ENCODE results near the gene PLAGL2. TPM values are rescaled to one million over a fixed set of nuclear protein-coding genes. Genes with fewer than 3 reads are reported as not detected.

The PLAGL2 gene
- total and polyA plus RNA-seq, 2 experiments from 2014 or later, result 13.2 to 28.2 TPM

DNA sequence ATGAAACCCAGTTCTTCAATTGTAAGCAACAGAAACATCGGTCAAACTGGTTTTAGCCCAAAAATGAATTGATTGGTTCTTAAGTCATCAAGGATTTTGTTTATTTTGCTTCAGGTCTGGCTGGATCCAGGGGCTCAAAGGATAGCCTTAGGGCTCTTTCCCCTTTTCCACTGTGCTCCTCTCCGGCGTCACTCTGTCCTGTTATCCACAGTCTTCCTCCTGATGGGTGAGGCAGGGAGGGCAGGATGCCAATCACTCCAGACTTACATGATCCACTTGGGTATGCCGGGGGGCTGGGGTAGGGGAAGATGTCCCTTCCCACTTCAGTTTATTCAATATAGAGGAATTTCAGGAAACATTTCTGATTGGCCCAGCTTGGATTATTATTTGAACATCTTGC lies 40.0 kb downstream of the PLAGL2 start:
- no peaks in the 10 kb centered on the region for H3K27me3 ChIP-seq (ENCODE audit: insufficient read depth)
- no peak for TF ChIP-seq EZH2phosphoT487 (IDR thresholded peaks at IDR 0.05; ENCODE audit: unreplicated experiment)
- no peak for TF ChIP-seq STAT1 (IDR thresholded peaks at IDR 0.05; ENCODE audit: unreplicated experiment)
- TF ChIP-seq POLR2AphosphoS5 (IDR thresholded peaks at IDR 0.05; ENCODE audit: low read depth), result no peak
- TF ChIP-seq, protein P1, sequence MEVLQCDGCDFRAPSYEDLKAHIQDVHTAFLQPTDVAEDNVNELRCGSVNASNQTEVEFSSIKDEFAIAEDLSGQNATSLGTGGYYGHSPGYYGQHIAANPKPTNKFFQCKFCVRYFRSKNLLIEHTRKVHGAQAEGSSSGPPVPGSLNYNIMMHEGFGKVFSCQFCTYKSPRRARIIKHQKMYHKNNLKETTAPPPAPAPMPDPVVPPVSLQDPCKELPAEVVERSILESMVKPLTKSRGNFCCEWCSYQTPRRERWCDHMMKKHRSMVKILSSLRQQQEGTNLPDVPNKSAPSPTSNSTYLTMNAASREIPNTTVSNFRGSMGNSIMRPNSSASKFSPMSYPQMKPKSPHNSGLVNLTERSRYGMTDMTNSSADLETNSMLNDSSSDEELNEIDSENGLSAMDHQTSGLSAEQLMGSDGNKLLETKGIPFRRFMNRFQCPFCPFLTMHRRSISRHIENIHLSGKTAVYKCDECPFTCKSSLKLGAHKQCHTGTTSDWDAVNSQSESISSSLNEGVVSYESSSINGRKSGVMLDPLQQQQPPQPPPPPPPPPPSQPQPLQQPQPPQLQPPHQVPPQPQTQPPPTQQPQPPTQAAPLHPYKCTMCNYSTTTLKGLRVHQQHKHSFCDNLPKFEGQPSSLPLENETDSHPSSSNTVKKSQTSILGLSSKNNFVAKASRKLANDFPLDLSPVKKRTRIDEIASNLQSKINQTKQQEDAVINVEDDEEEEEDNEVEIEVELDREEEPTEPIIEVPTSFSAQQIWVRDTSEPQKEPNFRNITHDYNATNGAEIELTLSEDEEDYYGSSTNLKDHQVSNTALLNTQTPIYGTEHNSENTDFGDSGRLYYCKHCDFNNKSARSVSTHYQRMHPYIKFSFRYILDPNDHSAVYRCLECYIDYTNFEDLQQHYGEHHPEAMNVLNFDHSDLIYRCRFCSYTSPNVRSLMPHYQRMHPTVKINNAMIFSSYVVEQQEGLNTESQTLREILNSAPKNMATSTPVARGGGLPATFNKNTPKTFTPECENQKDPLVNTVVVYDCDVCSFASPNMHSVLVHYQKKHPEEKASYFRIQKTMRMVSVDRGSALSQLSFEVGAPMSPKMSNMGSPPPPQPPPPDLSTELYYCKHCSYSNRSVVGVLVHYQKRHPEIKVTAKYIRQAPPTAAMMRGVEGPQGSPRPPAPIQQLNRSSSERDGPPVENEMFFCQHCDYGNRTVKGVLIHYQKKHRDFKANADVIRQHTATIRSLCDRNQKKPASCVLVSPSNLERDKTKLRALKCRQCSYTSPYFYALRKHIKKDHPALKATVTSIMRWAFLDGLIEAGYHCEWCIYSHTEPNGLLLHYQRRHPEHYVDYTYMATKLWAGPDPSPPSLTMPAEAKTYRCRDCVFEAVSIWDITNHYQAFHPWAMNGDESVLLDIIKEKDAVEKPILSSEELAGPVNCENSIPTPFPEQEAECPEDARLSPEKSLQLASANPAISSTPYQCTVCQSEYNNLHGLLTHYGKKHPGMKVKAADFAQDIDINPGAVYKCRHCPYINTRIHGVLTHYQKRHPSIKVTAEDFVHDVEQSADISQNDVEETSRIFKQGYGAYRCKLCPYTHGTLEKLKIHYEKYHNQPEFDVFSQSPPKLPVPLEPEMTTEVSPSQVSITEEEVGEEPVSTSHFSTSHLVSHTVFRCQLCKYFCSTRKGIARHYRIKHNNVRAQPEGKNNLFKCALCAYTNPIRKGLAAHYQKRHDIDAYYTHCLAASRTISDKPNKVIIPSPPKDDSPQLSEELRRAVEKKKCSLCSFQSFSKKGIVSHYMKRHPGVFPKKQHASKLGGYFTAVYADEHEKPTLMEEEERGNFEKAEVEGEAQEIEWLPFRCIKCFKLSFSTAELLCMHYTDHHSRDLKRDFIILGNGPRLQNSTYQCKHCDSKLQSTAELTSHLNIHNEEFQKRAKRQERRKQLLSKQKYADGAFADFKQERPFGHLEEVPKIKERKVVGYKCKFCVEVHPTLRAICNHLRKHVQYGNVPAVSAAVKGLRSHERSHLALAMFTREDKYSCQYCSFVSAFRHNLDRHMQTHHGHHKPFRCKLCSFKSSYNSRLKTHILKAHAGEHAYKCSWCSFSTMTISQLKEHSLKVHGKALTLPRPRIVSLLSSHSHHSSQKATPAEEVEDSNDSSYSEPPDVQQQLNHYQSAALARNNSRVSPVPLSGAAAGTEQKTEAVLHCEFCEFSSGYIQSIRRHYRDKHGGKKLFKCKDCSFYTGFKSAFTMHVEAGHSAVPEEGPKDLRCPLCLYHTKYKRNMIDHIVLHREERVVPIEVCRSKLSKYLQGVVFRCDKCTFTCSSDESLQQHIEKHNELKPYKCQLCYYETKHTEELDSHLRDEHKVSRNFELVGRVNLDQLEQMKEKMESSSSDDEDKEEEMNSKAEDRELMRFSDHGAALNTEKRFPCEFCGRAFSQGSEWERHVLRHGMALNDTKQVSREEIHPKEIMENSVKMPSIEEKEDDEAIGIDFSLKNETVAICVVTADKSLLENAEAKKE (CRISPR knock-in tag; IDR thresholded peaks at IDR 0.05), result no peak
- no peak for TF ChIP-seq ZNF114 (CRISPR knock-in tag; IDR thresholded peaks at IDR 0.05)
- TF ChIP-seq ZNF331 (CRISPR knock-in tag; IDR thresholded peaks at IDR 0.05; ENCODE audit: low read depth), result no peak
- TF ChIP-seq NANOG (IDR thresholded peaks at IDR 0.05; ENCODE audit: borderline replicate concordance), result no peak
- TF ChIP-seq EZH2 (IDR thresholded peaks at IDR 0.05; ENCODE audit: low read depth, unreplicated experiment), result no peak
- Mint-ChIP-seq H3K4me3 (no peak overlapping the region), H3K4me1 (peaks cover 11% of the 10 kb centered on the region), H3K9me3 (no peaks in the 10 kb centered on the region), H3K36me3 (ENCODE audit: low read depth) (peaks cover 36% of the 10 kb centered on the region), H3K27me3 (ENCODE audit: insufficient read depth, low read depth, poor library complexity) (peaks cover 7% of the 10 kb centered on the region), H3K27ac (no peak overlapping the region)
- no peak overlapping the region for H2AFZ ChIP-seq
- ATAC-seq (no peak), DNase-seq (ENCODE audit: low spot score) (no peak)
- peaks cover 5% of the 10 kb centered on the region; the same call in 1 of the 2 replicates for H3K4me1 ChIP-seq (ENCODE audit: insufficient read depth)
- H3K27ac ChIP-seq (ENCODE audit: low read depth), result no peak overlapping the region
- H3K79me2 ChIP-seq (replicated peaks; ENCODE audit: insufficient read depth), result no peaks in the 10 kb centered on the region
- no peak overlapping the region for H3K4me3 ChIP-seq
- H3K9me2 ChIP-seq (ENCODE audit: insufficient read depth), result no peaks in the 10 kb centered on the region
- no peak overlapping the region for H3K4me2 ChIP-seq
- peaks cover 8% of the 10 kb centered on the region; the same call in 1 of the 2 replicates for H3K36me3 ChIP-seq (ENCODE audit: insufficient read depth)
- H3F3A ChIP-seq (replicated peaks; ENCODE audit: low read depth), result 0 out of 2 replicates have a peak, but pooled peaks cover 4% of the 10 kb centered on the region
- H4K20me1 ChIP-seq (replicated peaks; ENCODE audit: insufficient read depth), result peaks cover 13% of the 10 kb centered on the region; the same call in 1 of the 2 replicates

All from GM23338 (cell line).